ENCODE measurements around the gene RPL12.

The RPL12 gene

DNA sequence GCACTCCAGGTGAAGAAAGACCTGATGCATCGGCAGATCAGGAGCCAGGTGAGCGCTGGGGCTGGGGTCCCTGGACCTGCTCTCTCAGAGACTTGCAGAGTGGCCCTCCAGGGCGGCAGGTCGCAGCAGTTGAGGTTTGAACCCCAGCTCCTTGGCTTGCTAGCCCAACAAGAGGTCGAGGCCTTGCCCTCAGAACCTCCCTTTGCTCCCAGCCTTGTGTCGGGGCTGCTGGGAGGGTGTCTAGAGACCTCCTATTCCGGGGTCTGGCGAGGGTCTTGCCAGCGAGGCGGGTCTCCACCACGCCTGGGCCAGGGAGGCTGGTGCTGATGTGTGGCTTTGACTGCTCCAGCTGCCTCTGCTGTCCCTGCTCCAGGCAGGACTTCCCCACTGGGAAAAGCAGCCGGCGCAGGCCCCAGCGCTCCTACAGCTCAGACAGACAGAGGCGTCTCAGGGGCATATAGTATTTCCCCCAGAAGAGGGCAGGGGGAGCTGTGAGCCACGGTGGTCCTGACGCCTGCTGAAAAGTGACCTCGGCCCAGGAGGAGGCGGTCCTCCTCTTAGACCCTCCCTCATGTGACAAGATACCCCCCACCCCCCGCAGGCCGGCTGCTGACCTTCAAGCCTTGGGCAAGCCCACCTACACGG lies 38.4 kb upstream of the RPL12 start:
- Histone ChIP-seq H3F3A (ENCODE audit: control insufficient read depth, insufficient read depth) (no peaks in the 10 kb centered on the region), H3K27me3 (ENCODE audit: control insufficient read depth, low read length) (no peaks in the 10 kb centered on the region), H3K9me2 (replicated peaks; ENCODE audit: control insufficient read depth, low read length) (no peaks in the 10 kb centered on the region), H3K4me1 (ENCODE audit: control insufficient read depth, low read length) (no peaks in the 10 kb centered on the region), H3K36me3 (ENCODE audit: control insufficient read depth, low read length) (no peaks in the 10 kb centered on the region; the same call in 1 of the 2 replicates), H3K27ac (ENCODE audit: low read depth, low read length) (no peak overlapping the region), H3K4me2 (ENCODE audit: low read length) (no peak overlapping the region), H3K79me2 (ENCODE audit: control insufficient read depth, low read length) (no peaks in the 10 kb centered on the region), H3K9me3 (ENCODE audit: control insufficient read depth, insufficient read depth, low read length) (no peaks in the 10 kb centered on the region), H3K4me3 (ENCODE audit: low read length) (no peak overlapping the region), H4K20me1 (ENCODE audit: control insufficient read depth, insufficient read depth, low read depth, low read length) (no peaks in the 10 kb centered on the region)
- no peak for TF ChIP-seq EZH2phosphoT487 (IDR thresholded peaks at IDR 0.05; ENCODE audit: borderline replicate concordance, low read length)

DNA sequence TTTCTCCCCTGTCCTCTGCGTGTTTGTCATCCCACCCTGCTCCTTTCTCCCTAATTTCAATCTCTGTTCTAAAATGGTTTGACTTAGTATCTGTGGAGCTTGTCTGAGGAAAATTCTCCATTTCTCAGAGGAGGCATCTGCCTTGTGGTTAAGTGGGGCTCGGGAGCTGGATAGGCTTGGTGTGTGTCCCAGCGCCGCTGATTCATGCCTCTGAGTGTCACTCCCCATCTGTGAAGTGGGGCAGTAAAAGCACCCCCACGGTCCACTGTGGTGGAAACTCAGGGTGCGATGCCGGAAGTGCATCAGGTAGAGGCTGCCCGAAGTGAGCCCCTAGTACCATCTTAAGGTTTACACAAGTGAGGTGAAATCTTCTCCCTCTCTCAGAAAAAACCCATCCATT lies 37.7 kb upstream of the RPL12 start:
- H3K36me3 ChIP-seq (ENCODE audit: control insufficient read depth, low read length) = no peaks in the 10 kb centered on the region; the same call in 1 of the 2 replicates
- no peaks in the 10 kb centered on the region for H4K20me1 ChIP-seq (ENCODE audit: control insufficient read depth, insufficient read depth, low read depth, low read length)
- H3K4me2 ChIP-seq (ENCODE audit: low read length) = no peak overlapping the region
- no peaks in the 10 kb centered on the region for H3F3A ChIP-seq (ENCODE audit: control insufficient read depth, insufficient read depth)
- no peak overlapping the region for H3K4me3 ChIP-seq (ENCODE audit: low read length)
- no peaks in the 10 kb centered on the region for H3K9me2 ChIP-seq (replicated peaks; ENCODE audit: control insufficient read depth, low read length)
- no peaks in the 10 kb centered on the region for H3K9me3 ChIP-seq (ENCODE audit: control insufficient read depth, insufficient read depth, low read length)
- no peaks in the 10 kb centered on the region for H3K4me1 ChIP-seq (ENCODE audit: control insufficient read depth, low read length)
- H3K27me3 ChIP-seq (ENCODE audit: control insufficient read depth, low read length) = no peaks in the 10 kb centered on the region
- no peaks in the 10 kb centered on the region for H3K79me2 ChIP-seq (ENCODE audit: control insufficient read depth, low read length)
- no peak overlapping the region for H3K27ac ChIP-seq (ENCODE audit: low read depth, low read length)
- TF ChIP-seq, protein P1, sequence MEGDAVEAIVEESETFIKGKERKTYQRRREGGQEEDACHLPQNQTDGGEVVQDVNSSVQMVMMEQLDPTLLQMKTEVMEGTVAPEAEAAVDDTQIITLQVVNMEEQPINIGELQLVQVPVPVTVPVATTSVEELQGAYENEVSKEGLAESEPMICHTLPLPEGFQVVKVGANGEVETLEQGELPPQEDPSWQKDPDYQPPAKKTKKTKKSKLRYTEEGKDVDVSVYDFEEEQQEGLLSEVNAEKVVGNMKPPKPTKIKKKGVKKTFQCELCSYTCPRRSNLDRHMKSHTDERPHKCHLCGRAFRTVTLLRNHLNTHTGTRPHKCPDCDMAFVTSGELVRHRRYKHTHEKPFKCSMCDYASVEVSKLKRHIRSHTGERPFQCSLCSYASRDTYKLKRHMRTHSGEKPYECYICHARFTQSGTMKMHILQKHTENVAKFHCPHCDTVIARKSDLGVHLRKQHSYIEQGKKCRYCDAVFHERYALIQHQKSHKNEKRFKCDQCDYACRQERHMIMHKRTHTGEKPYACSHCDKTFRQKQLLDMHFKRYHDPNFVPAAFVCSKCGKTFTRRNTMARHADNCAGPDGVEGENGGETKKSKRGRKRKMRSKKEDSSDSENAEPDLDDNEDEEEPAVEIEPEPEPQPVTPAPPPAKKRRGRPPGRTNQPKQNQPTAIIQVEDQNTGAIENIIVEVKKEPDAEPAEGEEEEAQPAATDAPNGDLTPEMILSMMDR (IDR thresholded peaks at IDR 0.05; ENCODE audit: low read depth, low read length, poor library complexity, severe bottlenecking) = no peak
- TF ChIP-seq EZH2phosphoT487 (IDR thresholded peaks at IDR 0.05; ENCODE audit: borderline replicate concordance, low read length) = no peak

DNA sequence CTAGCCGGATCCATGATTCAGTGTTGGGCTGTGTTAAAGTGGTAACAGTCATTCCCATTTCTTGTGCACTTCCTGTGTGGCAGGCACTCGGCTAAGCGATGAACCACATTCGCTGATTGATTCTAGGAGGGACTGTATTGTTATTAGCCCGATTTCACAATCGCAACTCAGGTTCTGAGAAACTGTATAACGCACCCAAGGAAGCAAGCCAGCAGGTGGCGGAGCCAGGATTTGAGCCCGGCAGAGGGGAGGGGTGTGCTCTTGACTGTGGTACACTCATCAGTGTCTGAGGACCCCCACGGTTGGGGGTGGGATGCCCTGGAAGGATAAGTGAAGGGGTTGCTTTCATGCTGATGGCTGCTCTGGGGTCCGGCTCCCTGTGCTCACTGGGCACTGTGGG lies 34.8 kb upstream of the RPL12 start:
- no peaks in the 10 kb centered on the region for H3K9me3 ChIP-seq (ENCODE audit: control insufficient read depth, insufficient read depth, low read length)
- no peaks in the 10 kb centered on the region for H3K4me1 ChIP-seq (ENCODE audit: control insufficient read depth, low read length)
- H3K9me2 ChIP-seq (replicated peaks; ENCODE audit: control insufficient read depth, low read length) = no peaks in the 10 kb centered on the region
- no peaks in the 10 kb centered on the region for H3K27me3 ChIP-seq (ENCODE audit: control insufficient read depth, low read length)
- H3K4me3 ChIP-seq (ENCODE audit: low read length) = no peak overlapping the region
- H4K20me1 ChIP-seq (ENCODE audit: control insufficient read depth, insufficient read depth, low read depth, low read length) = no peaks in the 10 kb centered on the region
- H3F3A ChIP-seq (ENCODE audit: control insufficient read depth, insufficient read depth) = no peaks in the 10 kb centered on the region
- TF ChIP-seq, protein P1 (IDR thresholded peaks at IDR 0.05; ENCODE audit: low read depth, low read length, poor library complexity, severe bottlenecking) = no peak
- no peak for TF ChIP-seq EZH2phosphoT487 (IDR thresholded peaks at IDR 0.05; ENCODE audit: borderline replicate concordance, low read length)
- no peak overlapping the region for H3K27ac ChIP-seq (ENCODE audit: low read depth, low read length)
- no peaks in the 10 kb centered on the region for H3K79me2 ChIP-seq (ENCODE audit: control insufficient read depth, low read length)
- no peaks in the 10 kb centered on the region; the same call in 1 of the 2 replicates for H3K36me3 ChIP-seq (ENCODE audit: control insufficient read depth, low read length)
- H3K4me2 ChIP-seq (ENCODE audit: low read length) = no peak overlapping the region

DNA sequence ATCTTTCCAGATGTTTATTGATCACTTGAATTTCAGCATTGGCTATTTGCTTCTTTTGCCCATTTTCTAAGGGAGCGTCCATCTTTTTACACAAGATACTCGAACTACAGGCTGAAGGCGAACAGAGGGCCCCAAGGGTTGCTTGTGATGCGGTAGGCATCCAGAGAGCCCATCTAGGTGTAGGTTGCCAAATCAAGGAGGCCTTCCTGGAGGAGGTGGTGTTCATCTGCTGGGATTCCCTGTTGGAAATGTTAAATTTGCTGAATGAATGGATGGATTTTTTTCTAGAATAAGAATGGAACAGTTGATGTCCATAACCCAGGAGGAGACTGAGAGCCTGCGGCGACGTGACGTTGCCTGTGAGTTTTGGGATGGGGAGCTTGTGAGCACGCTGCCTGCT lies 31.5 kb upstream of the RPL12 start:
- TF ChIP-seq, protein P1 (IDR thresholded peaks at IDR 0.05; ENCODE audit: low read depth, low read length, poor library complexity, severe bottlenecking) = no peak
- no peak for TF ChIP-seq EZH2phosphoT487 (IDR thresholded peaks at IDR 0.05; ENCODE audit: borderline replicate concordance, low read length)
- no peaks in the 10 kb centered on the region for H3K9me2 ChIP-seq (replicated peaks; ENCODE audit: control insufficient read depth, low read length)
- no peak overlapping the region for H3K27ac ChIP-seq (ENCODE audit: low read depth, low read length)
- no peak overlapping the region for H3K4me3 ChIP-seq (ENCODE audit: low read length)
- H3K27me3 ChIP-seq (ENCODE audit: control insufficient read depth, low read length) = no peaks in the 10 kb centered on the region
- no peaks in the 10 kb centered on the region for H3K9me3 ChIP-seq (ENCODE audit: control insufficient read depth, insufficient read depth, low read length)
- H4K20me1 ChIP-seq (ENCODE audit: control insufficient read depth, insufficient read depth, low read depth, low read length) = no peaks in the 10 kb centered on the region
- no peaks in the 10 kb centered on the region for H3K79me2 ChIP-seq (ENCODE audit: control insufficient read depth, low read length)
- no peaks in the 10 kb centered on the region for H3F3A ChIP-seq (ENCODE audit: control insufficient read depth, insufficient read depth)
- H3K4me1 ChIP-seq (ENCODE audit: control insufficient read depth, low read length) = no peaks in the 10 kb centered on the region
- H3K36me3 ChIP-seq (ENCODE audit: control insufficient read depth, low read length) = peaks cover 8% of the 10 kb centered on the region
- no peak overlapping the region for H3K4me2 ChIP-seq (ENCODE audit: low read length)
